Measurements from ENCODE around the gene GNG4.

GNG4 gene

DNA sequence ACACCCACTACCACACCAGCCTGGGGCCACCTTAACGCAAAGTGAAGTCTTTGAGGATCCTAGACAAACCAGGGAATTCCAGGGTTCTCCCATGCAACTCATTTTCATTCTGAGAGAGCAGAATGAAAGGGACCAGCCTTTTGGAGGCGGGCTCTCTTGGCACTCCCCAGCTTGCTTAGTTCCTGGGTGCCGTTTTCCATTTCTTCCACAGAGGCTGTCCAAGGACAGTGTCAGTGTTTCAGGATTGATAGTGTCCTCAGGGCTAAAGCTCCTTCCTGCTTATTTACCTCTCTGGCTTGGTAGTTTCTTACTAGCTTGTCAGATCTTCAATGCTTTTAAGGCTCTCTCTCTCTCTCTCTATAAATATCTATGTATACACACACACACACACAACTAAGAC, 30.1 kb upstream of the GNG4 start:
- H3K4me3 ChIP-seq (ENCODE audit: low read depth, low read length): no peak overlapping the region
- TF ChIP-seq, protein P1, sequence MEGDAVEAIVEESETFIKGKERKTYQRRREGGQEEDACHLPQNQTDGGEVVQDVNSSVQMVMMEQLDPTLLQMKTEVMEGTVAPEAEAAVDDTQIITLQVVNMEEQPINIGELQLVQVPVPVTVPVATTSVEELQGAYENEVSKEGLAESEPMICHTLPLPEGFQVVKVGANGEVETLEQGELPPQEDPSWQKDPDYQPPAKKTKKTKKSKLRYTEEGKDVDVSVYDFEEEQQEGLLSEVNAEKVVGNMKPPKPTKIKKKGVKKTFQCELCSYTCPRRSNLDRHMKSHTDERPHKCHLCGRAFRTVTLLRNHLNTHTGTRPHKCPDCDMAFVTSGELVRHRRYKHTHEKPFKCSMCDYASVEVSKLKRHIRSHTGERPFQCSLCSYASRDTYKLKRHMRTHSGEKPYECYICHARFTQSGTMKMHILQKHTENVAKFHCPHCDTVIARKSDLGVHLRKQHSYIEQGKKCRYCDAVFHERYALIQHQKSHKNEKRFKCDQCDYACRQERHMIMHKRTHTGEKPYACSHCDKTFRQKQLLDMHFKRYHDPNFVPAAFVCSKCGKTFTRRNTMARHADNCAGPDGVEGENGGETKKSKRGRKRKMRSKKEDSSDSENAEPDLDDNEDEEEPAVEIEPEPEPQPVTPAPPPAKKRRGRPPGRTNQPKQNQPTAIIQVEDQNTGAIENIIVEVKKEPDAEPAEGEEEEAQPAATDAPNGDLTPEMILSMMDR (IDR thresholded peaks at IDR 0.05; ENCODE audit: insufficient read depth, low read length, missing control alignments): no peak
- ChIA-PET POLR2A (no interaction called here), CTCF (interaction anchor here (0.9 to 1.1 kb wide), 2 partner anchors 166 to 292 kb away, joined by 3 read pairs; no protein-coding TSS in a partner anchor)
- DNase-seq (ENCODE audit: low read depth, low spot score): no peak

DNA sequence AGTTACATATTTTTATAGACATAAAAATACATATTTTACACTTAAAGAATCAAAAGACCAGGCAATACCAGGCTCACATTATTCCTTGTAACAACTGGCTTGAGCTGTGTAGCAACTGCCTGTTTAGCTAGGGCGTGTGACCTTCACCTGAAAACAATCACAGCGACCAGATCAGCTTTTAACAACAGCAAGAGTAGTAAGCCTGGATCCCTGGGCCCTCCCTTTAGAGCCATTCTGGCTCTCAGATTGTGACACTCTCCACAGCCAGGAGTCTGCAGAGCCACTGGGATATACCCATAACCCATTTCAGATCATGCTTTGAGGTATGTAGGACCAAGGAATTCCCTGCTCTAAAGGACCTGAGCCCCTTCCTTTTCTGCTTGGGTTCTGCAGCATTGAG, 29.4 kb upstream of the GNG4 start:
- TF ChIP-seq, protein P1 (IDR thresholded peaks at IDR 0.05; ENCODE audit: insufficient read depth, low read length, missing control alignments): no peak
- DNase-seq (ENCODE audit: low read depth, low spot score): no peak
- ChIA-PET POLR2A (no interaction called here), CTCF (interaction anchor here (0.6 to 1.1 kb wide), 4 partner anchors 11 to 175 kb away, joined by 3 read pairs; partner anchors contain the start of gene B3GALNT2)
- no peak overlapping the region for H3K4me3 ChIP-seq (ENCODE audit: low read depth, low read length)

DNA sequence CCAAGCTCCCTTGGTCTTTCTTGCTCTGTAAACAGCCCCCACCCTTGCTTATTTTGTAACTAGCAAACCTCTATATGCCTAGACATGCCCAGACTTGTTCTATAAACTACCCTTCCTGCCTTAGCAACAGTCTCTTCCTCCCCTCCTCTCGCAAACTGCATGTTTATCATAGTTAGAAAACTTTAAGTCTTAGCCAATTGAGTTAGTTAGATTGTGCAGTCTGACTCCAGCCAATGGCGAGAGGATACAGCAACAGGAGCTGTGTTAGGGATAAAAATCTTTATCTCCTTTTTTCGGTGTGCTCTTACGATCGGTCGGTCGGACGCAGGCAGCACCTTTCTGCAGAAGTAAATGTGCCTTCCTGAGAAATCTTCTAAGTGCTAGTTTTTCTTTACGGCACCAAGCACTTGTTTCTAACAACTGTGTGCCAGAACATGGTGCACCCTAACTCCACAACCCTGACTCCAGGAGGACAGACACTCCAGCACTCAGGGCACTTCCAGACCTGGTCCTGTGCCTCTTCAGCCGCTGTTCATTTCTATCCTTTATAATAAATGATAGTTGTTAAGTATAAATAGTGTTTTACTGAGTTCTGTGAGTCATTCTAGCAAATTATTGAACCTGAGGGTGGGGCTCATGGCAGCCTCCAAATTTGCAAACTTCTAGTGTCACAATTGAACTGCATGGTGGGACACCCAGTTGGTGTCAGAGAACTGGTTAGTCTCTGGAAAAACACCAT, 25.7 kb upstream of the GNG4 start:
- ChIA-PET CTCF (interaction anchor here (1.3 to 1.4 kb wide), 2 partner anchors 18 to 161 kb away, joined by 3 to 4 read pairs; no protein-coding TSS in a partner anchor), POLR2A (no interaction called here)
- TF ChIP-seq, protein P1 (IDR thresholded peaks at IDR 0.05; ENCODE audit: insufficient read depth, low read length, missing control alignments): no peak
- H3K4me3 ChIP-seq (ENCODE audit: low read depth, low read length): no peak overlapping the region
- no peak for DNase-seq (ENCODE audit: low read depth, low spot score)

DNA sequence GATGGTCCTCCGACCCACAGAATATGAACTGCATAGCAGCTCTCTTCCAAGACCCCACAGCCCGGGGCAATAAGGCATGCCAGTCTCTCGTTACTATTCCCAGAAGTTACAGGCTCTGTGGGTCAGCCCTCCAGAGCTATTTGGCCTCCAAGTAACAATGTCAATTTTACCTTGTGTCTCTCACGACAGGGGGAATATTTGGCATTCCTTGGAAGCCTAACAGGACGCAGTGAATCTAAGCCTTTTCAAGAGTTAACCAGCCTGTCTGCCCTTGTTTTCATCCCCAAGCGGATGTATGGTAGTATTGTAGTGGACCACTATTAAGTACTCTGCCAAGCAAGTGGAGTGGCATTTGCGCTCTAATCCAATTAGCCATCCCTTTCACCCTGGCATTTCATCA, 24.4 kb upstream of the GNG4 start:
- ChIA-PET POLR2A (no interaction called here), CTCF (interaction anchor here (0.6 to 1.3 kb wide), 2 partner anchors 16 to 243 kb away, joined by 3 to 4 read pairs; no protein-coding TSS in a partner anchor)
- no peak for DNase-seq (ENCODE audit: low read depth, low spot score)
- TF ChIP-seq, protein P1 (IDR thresholded peaks at IDR 0.05; ENCODE audit: insufficient read depth, low read length, missing control alignments): no peak
- H3K4me3 ChIP-seq (ENCODE audit: low read depth, low read length): no peak overlapping the region

DNA sequence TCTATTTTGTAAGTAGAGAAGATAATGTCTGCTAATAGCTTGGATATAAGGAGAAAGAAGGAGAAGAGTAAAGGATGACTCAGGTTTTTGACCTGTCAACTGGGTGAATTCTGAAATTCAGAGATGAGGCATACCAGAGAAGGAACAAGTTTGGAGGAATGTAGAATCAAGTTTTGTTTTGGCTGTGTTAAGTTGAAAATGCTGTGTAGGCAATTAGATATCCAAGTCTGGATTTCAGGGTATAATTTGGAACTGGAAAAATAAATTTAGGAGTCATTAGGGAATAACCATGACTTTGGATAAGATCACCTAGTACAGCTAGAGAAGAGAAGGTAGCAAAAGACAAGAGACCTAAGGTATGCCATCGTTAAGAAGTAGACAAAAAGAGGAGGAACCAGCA, 22.4 kb upstream of the GNG4 start:
- TF ChIP-seq, protein P1 (IDR thresholded peaks at IDR 0.05; ENCODE audit: insufficient read depth, low read length, missing control alignments): no peak
- H3K4me3 ChIP-seq (ENCODE audit: low read depth, low read length): no peak overlapping the region
- ChIA-PET POLR2A (no interaction called here), CTCF (no interaction called here)
- no peak for DNase-seq (ENCODE audit: low read depth, low spot score)

DNA sequence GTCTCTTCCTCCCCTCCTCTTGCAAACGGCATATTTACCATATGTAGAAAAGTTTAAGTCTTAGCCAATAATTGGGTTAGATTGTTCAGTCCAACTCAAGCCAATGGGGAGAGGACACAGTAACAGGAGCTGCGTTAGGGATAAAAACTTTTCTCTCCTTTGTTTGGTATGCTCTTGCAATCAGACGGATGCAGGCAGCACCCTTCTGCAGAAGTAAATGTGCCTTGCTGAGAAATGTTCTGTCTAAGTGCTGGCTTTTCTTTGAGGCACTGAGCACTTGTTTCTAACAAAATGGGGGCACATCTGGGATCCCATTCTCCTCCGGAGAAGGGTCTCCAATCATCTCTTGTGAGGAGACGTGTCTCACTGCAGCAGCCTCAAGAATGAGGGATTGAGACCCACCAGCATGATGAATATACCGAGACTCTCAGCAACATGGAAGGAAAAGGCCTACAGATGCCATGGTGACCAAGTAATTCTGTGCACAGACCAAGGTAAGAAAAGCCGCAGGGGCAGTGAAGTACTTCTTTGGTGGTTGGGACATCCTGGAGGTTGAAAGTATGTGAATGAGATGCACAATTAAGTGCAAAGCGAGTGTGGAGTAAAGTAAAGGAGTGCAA, 20.7 kb upstream of the GNG4 start:
- TF ChIP-seq, protein P1 (IDR thresholded peaks at IDR 0.05; ENCODE audit: insufficient read depth, low read length, missing control alignments): no peak
- H3K4me3 ChIP-seq (ENCODE audit: low read depth, low read length): no peak overlapping the region
- no peak for DNase-seq (ENCODE audit: low read depth, low spot score)
- CTCF ChIA-PET: no interaction called here
- POLR2A ChIA-PET: no interaction called here
